ENCODE data around the gene DYNLRB1. TPM values are rescaled to one million over a fixed set of nuclear protein-coding genes. Genes with fewer than 3 reads are reported as not detected.
A peak's percentile ranks its signal among the peaks of the same experiment; 100 is the strongest.

DYNLRB1 gene
- total and polyA plus RNA-seq, 12 donors = 145 to 586 (median 224) TPM

- Histone ChIP-seq H3K27me3 (no peaks in the 10 kb centered on the region), H3K36me3 (replicated peaks in 1 of 2) (peaks cover 0 to 68% of the 10 kb centered on the region in 2 donors), H3K4me3 (no peak overlapping the region), H3K9me3 (replicated peaks in 1 of 3) (no peaks in the 10 kb centered on the region), H3K4me1 (replicated peaks in 1 of 2) (no peaks in the 10 kb centered on the region), H3K27ac (no peak overlapping the region)
- TF ChIP-seq CTCF (IDR thresholded peaks at IDR 0.05) = no peak
- no peak for TF ChIP-seq POLR2A (IDR thresholded peaks at IDR 0.05)
- intact Hi-C loops (cut with DNase I) = no loop called here
- WGBS, 4 donors = 93 to 96% (median 94%) methylated on average over 15 of the region's 15 CpGs
- DNase-seq = no peak
These were observed 19.1 kb downstream of the DYNLRB1 start for GRCh38 chr20:34535301-34535840.

- no peak for TF ChIP-seq CTCF (IDR thresholded peaks at IDR 0.05)
- no peak for TF ChIP-seq POLR2A (IDR thresholded peaks at IDR 0.05)
- Histone ChIP-seq H3K9me3 (replicated peaks in 1 of 3) (no peaks in the 10 kb centered on the region), H3K27ac (no peak overlapping the region), H3K36me3 (replicated peaks in 1 of 2) (peaks cover 0 to 71% of the 10 kb centered on the region in 2 donors), H3K4me3 (no peak overlapping the region), H3K4me1 (replicated peaks in 1 of 2) (no peaks in the 10 kb centered on the region), H3K27me3 (no peaks in the 10 kb centered on the region)
- 94 to 100% (median 96%) methylated on average over 2 of the region's 2 CpGs for WGBS, 4 donors
- no peak for DNase-seq
- intact Hi-C loops (cut with DNase I) = no loop called here
These were observed 19.6 kb downstream of the DYNLRB1 start for GRCh38 chr20:34535857-34536256.

- Histone ChIP-seq H3K27me3 (no peaks in the 10 kb centered on the region), H3K36me3 (replicated peaks in 1 of 2) (peaks cover 0 to 80% of the 10 kb centered on the region in 2 donors), H3K9me3 (replicated peaks in 1 of 3) (no peaks in the 10 kb centered on the region), H3K4me3 (no peak overlapping the region), H3K27ac (no peak overlapping the region), H3K4me1 (replicated peaks in 1 of 2) (no peaks in the 10 kb centered on the region)
- WGBS, 4 donors = 65 to 82% (median 77%) methylated on average over 8 to 10 of the region's 10 CpGs
- peak in 5 of 7 donors; percentile 35 to 73 (median 45) for DNase-seq
- TF ChIP-seq POLR2A (IDR thresholded peaks at IDR 0.05) (no peak), CTCF (IDR thresholded peaks at IDR 0.05) (peak in 4 of 6 experiments; percentile 4 to 42 (median 36))
- intact Hi-C loops (cut with DNase I) = no loop called here
These were observed 20.7 kb downstream of the DYNLRB1 start for GRCh38 chr20:34536798-34537394.

- intact Hi-C loops (cut with DNase I) = no loop called here
- no peak overlapping the region for H3K4me3 ChIP-seq
- H3K36me3 ChIP-seq (replicated peaks in 1 of 2) = peaks cover 0 to 79% of the 10 kb centered on the region in 2 donors
- no peaks in the 10 kb centered on the region for H3K9me3 ChIP-seq (replicated peaks in 1 of 3)
- H3K27me3 ChIP-seq = no peaks in the 10 kb centered on the region
- no peak for DNase-seq
- TF ChIP-seq POLR2A (IDR thresholded peaks at IDR 0.05) (no peak), CTCF (IDR thresholded peaks at IDR 0.05) (no peak)
- no peak overlapping the region for H3K27ac ChIP-seq
- 86 to 89% (median 88%) methylated on average over 4 to 8 of the region's 8 CpGs for WGBS, 4 donors
- no peaks in the 10 kb centered on the region for H3K4me1 ChIP-seq (replicated peaks in 1 of 2)
These were observed 21.4 kb downstream of the DYNLRB1 start for GRCh38 chr20:34537651-34538050.
